ENCODE data around the gene PTPN23.

The PTPN23 gene

DNA sequence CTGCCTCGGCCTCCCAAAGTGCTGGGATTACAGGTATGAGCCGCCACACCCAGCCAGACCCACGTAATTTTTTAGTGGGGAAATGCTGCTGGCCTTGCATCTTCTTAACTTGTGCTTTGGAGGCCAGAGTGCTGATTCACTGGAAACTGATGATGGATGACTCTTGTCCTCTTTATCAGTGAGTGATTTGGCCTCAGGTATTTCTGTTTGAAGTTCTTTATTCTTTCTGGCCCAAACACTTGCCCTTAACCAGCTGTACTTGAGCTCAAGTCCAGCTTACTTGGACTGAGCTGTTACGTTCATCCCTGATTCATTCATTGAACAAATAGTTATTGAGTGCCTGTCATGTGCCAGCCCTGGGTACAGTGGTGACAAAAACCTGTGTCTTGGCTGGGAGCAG lies 4.2 kb downstream of the PTPN23 start:
- H3K27ac ChIP-seq: peak overlapping the region; percentile 29; the same call in 1 of the 2 replicates
- TF ChIP-seq, protein P1, sequence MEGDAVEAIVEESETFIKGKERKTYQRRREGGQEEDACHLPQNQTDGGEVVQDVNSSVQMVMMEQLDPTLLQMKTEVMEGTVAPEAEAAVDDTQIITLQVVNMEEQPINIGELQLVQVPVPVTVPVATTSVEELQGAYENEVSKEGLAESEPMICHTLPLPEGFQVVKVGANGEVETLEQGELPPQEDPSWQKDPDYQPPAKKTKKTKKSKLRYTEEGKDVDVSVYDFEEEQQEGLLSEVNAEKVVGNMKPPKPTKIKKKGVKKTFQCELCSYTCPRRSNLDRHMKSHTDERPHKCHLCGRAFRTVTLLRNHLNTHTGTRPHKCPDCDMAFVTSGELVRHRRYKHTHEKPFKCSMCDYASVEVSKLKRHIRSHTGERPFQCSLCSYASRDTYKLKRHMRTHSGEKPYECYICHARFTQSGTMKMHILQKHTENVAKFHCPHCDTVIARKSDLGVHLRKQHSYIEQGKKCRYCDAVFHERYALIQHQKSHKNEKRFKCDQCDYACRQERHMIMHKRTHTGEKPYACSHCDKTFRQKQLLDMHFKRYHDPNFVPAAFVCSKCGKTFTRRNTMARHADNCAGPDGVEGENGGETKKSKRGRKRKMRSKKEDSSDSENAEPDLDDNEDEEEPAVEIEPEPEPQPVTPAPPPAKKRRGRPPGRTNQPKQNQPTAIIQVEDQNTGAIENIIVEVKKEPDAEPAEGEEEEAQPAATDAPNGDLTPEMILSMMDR (conservative IDR thresholded peaks at IDR 0.05): no peak

DNA sequence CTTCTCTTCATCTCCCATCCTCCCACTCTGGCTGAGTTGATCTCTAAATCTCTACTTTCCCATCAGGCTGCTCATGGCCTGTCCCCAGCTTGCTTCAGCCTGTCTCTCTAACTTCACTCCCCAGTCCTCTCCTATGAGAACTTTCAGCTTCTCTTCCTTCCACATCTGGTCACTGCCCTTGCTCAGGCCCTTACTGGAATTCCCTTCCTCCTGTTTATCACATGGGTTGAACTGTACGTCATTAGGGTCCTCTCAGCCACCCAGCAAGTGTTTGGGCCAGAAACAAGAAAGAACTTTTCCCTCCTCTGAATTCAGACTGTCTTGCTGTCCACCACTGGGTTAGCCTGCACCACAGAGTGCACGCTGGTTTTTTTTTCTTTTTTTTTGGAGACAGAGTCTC lies 5.0 kb downstream of the PTPN23 start:
- TF ChIP-seq, protein P1 (conservative IDR thresholded peaks at IDR 0.05): no peak
- peak overlapping the region; percentile 29; the same call in 1 of the 2 replicates for H3K27ac ChIP-seq

DNA sequence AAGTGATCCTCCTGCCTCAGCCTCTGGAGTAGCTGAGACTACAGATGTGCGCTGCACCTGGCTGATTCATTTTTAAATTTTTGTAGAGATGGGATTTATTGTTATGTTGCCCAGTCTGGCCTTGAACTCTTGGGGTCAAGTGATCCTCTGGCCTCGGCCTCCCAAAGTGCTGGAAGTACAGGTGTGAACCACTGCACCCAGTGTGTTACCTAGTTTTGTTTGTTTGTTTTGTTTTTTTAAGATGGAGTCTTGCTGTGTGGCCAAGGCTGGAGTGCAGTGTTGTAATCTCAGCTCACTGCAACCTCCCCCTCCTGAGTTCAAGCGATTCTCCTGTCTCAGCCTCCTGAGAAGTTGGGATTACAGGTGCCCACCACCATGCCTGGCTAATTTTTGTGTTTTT lies 12.1 kb downstream of the PTPN23 start:
- peak overlapping the region; percentile 94 for H3K27ac ChIP-seq
- TF ChIP-seq, protein P1 (conservative IDR thresholded peaks at IDR 0.05): no peak

DNA sequence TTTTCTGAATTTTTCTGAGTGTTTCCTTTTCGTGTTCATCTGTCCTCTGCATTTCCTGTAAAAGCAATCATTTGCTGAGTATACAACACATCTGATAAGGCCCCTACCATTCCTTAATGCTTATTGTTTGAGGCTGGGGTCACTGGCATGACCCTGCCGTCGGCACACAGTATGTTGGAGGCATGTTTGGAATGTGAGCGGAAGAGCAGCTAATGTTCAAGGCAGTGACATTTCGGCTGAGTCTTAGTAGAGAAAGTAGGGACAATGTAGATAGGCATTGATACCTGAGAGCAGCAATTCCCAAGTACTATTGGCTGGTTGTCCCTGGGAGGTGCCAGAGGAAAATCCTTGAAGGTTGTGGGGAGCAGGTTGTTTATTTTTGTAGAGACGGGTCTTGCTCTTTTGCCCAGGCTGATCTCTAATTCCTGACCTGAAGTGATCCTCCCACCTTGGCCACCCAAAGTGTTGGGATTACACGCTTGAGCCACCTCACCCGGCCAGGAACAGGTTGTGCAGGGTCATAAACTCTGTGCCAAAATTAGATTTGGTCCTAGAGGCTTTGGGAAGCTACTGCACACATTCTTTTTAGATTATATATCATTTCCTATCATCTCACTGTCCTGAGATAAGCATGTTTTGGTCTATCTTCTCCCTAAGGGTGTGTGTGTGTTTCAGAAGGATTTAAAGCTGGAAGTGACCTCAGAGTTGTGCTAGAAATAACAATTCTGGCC lies 13.5 kb downstream of the PTPN23 start:
- TF ChIP-seq, protein P1 (conservative IDR thresholded peaks at IDR 0.05): peak; percentile 61
- H3K27ac ChIP-seq: peak overlapping the region; percentile 94

DNA sequence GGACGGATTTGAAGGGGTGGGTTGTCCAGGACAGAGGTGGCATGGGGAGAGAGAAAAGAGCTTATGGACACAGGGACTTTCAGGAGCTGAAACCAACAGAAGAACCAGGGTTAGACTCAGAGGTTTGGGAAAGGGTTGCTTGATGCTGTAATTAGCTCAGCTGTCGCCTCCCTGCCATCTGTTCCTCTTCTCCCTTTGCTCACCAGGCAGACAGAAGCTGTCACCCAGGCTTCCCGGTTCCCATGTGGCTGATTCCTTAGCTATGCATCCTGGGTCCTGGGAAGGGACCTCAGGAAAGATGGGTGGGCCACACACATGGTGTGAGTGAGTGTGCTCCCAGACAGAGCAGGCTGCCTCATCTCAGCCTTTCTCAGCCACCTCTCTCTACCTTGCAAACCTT lies 14.1 kb downstream of the PTPN23 start:
- peak overlapping the region; percentile 94 for H3K27ac ChIP-seq
- TF ChIP-seq, protein P1 (conservative IDR thresholded peaks at IDR 0.05): 0 out of 2 replicates have a peak, but pooled peaks have one; percentile 20

DNA sequence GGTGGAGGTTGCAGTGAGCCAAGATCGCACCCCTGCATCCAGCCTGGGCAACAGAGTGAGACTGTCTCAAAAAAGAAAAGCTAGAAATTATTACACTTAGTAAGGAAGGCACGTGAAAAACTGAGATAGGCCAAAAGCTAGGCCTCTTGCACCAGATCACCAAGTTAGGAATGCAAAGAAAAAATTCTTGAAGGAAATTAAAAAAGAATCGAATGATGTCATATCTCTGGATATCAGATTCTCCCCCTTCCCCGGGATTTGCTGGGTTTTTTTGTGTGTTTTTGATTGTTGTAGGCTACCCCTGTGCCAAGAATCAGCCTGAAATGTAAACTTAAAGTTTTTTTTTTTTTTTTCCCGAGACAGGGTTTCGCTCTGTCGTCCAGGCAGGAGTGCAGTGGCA lies 17.4 kb downstream of the PTPN23 start:
- H3K27ac ChIP-seq: no peak overlapping the region
- TF ChIP-seq, protein P1 (conservative IDR thresholded peaks at IDR 0.05): no peak

DNA sequence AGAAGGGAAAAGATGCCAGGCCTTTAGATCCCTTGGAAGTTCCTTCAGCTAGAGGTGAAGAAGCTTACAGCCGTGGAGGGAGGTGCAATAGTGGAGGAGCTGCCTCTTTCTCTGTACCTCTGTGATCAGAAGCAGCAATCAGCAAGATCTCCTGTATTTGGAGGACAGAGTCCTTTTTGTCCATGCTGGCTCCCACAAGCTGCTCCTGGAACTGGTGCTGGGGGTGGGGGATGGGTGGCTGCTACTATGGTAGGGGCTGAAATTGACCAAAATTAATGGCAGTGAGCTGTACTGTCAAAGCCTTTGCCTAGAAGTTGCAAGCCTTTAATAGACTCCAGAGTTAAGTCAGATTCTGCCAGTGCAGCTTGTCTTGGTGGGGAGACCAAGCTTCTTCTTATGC lies 18.2 kb downstream of the PTPN23 start:
- H3K27ac ChIP-seq: no peak overlapping the region
- TF ChIP-seq, protein P1 (conservative IDR thresholded peaks at IDR 0.05): no peak
